Measurements from ENCODE around the gene CDC14B. TPM values are rescaled to one million over a fixed set of nuclear protein-coding genes. Genes with fewer than 3 reads are reported as not detected.
"Not testable (repeated sequence)": the region's sequence is repeated elsewhere in the genome, so short reads cannot be mapped to it uniquely, and the experiment has no call there.

The CDC14B gene
- total RNA-seq, 1 experiment from 2014 or later = 5.2 TPM

GRCh38 chr9:96587338-96588315, 32.0 kb downstream of the CDC14B start:
- ChIA-PET CTCF (no interaction called here), POLR2A (ENCODE audit: low non-redundant PET) (no interaction called here)
- no peak overlapping the region for H3K4me3 ChIP-seq (ENCODE audit: low read depth, low read length, poor library complexity, severe bottlenecking)
- H3K36me3 ChIP-seq (ENCODE audit: insufficient read depth, low read length, poor library complexity, severe bottlenecking) = no peaks in the 10 kb centered on the region
- intact Hi-C loops (cut with micrococcal nuclease; ENCODE audit: unreplicated experiment) = no loop called here
- TF ChIP-seq CTCF (conservative IDR thresholded peaks at IDR 0.05; ENCODE audit: low read depth, low read length) (no peak), EZH2 (IDR thresholded peaks at IDR 0.05; ENCODE audit: borderline replicate concordance, low read depth, low read length, poor library complexity, severe bottlenecking) (no peak)
- no TSS peak for BruUV-seq (replicated peaks)
- H3K27me3 ChIP-seq (replicated peaks; ENCODE audit: insufficient read depth, low read depth, low read length, poor library complexity) = no peaks in the 10 kb centered on the region
- no peak for DNase-seq (ENCODE audit: low spot score)
- H3K27ac ChIP-seq (ENCODE audit: low read depth, low read length, poor library complexity, severe bottlenecking) = no peak overlapping the region
- no peaks in the 10 kb centered on the region for H3K4me1 ChIP-seq (ENCODE audit: insufficient read depth, low read length, poor library complexity, severe bottlenecking)
- peaks cover 5% of the 10 kb centered on the region for H3K9me3 ChIP-seq (ENCODE audit: low read depth, low read length, poor library complexity, severe bottlenecking)

- intact Hi-C loops (cut with micrococcal nuclease; ENCODE audit: unreplicated experiment) = no loop called here
- TF ChIP-seq EZH2 (IDR thresholded peaks at IDR 0.05; ENCODE audit: borderline replicate concordance, low read depth, low read length, poor library complexity, severe bottlenecking) = no peak
- no peak for TF ChIP-seq CTCF (conservative IDR thresholded peaks at IDR 0.05; ENCODE audit: low read depth, low read length)
- no peak for DNase-seq (ENCODE audit: low spot score)
Observed at GRCh38 chr9:96585426-96585825, 34.2 kb downstream of the CDC14B start.

GRCh38 chr9:96582199-96582598, 37.4 kb downstream of the CDC14B start:
- H3K27ac ChIP-seq (ENCODE audit: low read depth, low read length, poor library complexity, severe bottlenecking); H3K4me3 ChIP-seq (ENCODE audit: low read depth, low read length, poor library complexity, severe bottlenecking); BruUV-seq (replicated peaks); H3K4me1 ChIP-seq (ENCODE audit: insufficient read depth, low read length, poor library complexity, severe bottlenecking); H3K36me3 ChIP-seq (ENCODE audit: insufficient read depth, low read length, poor library complexity, severe bottlenecking); POLR2A ChIA-PET (ENCODE audit: low non-redundant PET); DNase-seq (ENCODE audit: low spot score); H3K9me3 ChIP-seq (ENCODE audit: low read depth, low read length, poor library complexity, severe bottlenecking); CTCF ChIA-PET; intact Hi-C loops (cut with micrococcal nuclease; ENCODE audit: unreplicated experiment); H3K27me3 ChIP-seq (replicated peaks; ENCODE audit: insufficient read depth, low read depth, low read length, poor library complexity): not testable (repeated sequence)

More at GRCh38 chr9:96585426-96585825, 34.2 kb downstream of the CDC14B start:
- Histone ChIP-seq H3K4me1 (ENCODE audit: insufficient read depth, low read length, poor library complexity, severe bottlenecking) (no peaks in the 10 kb centered on the region), H3K27ac (ENCODE audit: low read depth, low read length, poor library complexity, severe bottlenecking) (no peak overlapping the region), H3K4me3 (ENCODE audit: low read depth, low read length, poor library complexity, severe bottlenecking) (no peak overlapping the region), H3K9me3 (ENCODE audit: low read depth, low read length, poor library complexity, severe bottlenecking) (no peaks in the 10 kb centered on the region), H3K36me3 (ENCODE audit: insufficient read depth, low read length, poor library complexity, severe bottlenecking) (no peaks in the 10 kb centered on the region), H3K27me3 (replicated peaks; ENCODE audit: insufficient read depth, low read depth, low read length, poor library complexity) (no peaks in the 10 kb centered on the region)
- no TSS peak for BruUV-seq (replicated peaks)
- ChIA-PET CTCF (no interaction called here), POLR2A (ENCODE audit: low non-redundant PET) (interaction anchor here (0.8 kb wide), 1 partner anchor 774 kb away, joined by 3 read pairs; no protein-coding TSS in a partner anchor)

All from A673 (cell line).